GM23338 (cell line): Measurements from ENCODE around the gene SH3PXD2B. TPM values are rescaled to one million over a fixed set of nuclear protein-coding genes. Genes with fewer than 3 reads are reported as not detected.

Experiments used
- ATAC-seq: fragments of 200-7000 bp; cut with Tn5 transposase; 3 replicates; pipeline ENCODE4 v1.9.1; 2020
- DNase-seq: peaks from one replicate; pipeline ENCODE4 v3.0.0-alpha.2; 2015; ENCODE audit warnings: low spot score
- H2AFZ ChIP-seq: fragments of 200-600 bp; sonication (generic); 2 replicates; pipeline ENCODE4 v1.8.0; 2016; ENCODE audit warnings: antibody characterized with exemption, mild to moderate bottlenecking, moderate library complexity
- H3F3A ChIP-seq: fragments of 200-600 bp; sonication (generic); replicated peaks from 2 replicates; pipeline ENCODE4 v1.8.0; 2017; ENCODE audit warnings: antibody characterized with exemption, mixed run types, low read depth
- H3K27ac ChIP-seq: fragments of 200-600 bp; sonication (generic); 2 replicates; pipeline ENCODE4 v1.6.1; 2016; ENCODE audit warnings: low read depth
- H3K27me3 ChIP-seq: fragments of 200-600 bp; sonication (generic); 2 replicates; pipeline ENCODE4 v1.8.0; 2016; ENCODE audit warnings: mild to moderate bottlenecking, mixed run types, moderate library complexity; ENCODE audit not compliant: insufficient read depth
- H3K36me3 ChIP-seq: fragments of 200-600 bp; sonication (generic); 2 replicates; pipeline ENCODE4 v1.8.0; 2016; ENCODE audit warnings: mild to moderate bottlenecking; ENCODE audit not compliant: insufficient read depth
- H3K4me1 ChIP-seq: fragments of 200-600 bp; sonication (generic); 2 replicates; pipeline ENCODE4 v1.8.0; 2016; ENCODE audit warnings: mild to moderate bottlenecking, moderate library complexity; ENCODE audit not compliant: insufficient read depth
- H3K4me2 ChIP-seq: fragments of 200-600 bp; sonication (generic); 2 replicates; pipeline ENCODE4 v1.7.1; 2017; ENCODE audit warnings: mixed run types
- H3K4me3 ChIP-seq: fragments of 200-600 bp; sonication (generic); 2 replicates; pipeline ENCODE4 v1.6.1; 2016; ENCODE audit warnings: mixed run types
- H3K79me2 ChIP-seq: fragments of 200-600 bp; sonication (generic); replicated peaks from 2 replicates; pipeline ENCODE4 v1.8.0; 2017; ENCODE audit warnings: mild to moderate bottlenecking; ENCODE audit not compliant: insufficient read depth
- H3K9me2 ChIP-seq: fragments of 200-600 bp; sonication (generic); 2 replicates; pipeline ENCODE4 v1.8.0; 2017; ENCODE audit not compliant: insufficient read depth
- H4K20me1 ChIP-seq: fragments of 200-600 bp; sonication (generic); replicated peaks from 2 replicates; pipeline ENCODE4 v1.8.0; 2017; ENCODE audit warnings: mild to moderate bottlenecking; ENCODE audit not compliant: insufficient read depth
- H3K27ac Mint-ChIP-seq: 2 replicates; pipeline ENCODE4 v1.8.0; 2020; ENCODE audit warnings: inconsistent platforms, mild to moderate bottlenecking, moderate library complexity, mixed read lengths
- H3K27me3 Mint-ChIP-seq: 3 replicates; pipeline ENCODE4 v1.8.0; 2022; ENCODE audit warnings: low read depth, mild to moderate bottlenecking, moderate library complexity, mixed read lengths, inconsistent platforms; ENCODE audit not compliant: insufficient read depth, poor library complexity
- H3K36me3 Mint-ChIP-seq: 3 replicates; pipeline ENCODE4 v1.8.0; 2021; ENCODE audit warnings: low read depth, mild to moderate bottlenecking, inconsistent platforms, moderate library complexity, mixed read lengths
- H3K4me1 Mint-ChIP-seq: 3 replicates; pipeline ENCODE4 v1.8.0; 2020; ENCODE audit warnings: mild to moderate bottlenecking, inconsistent platforms, mixed read lengths
- H3K4me3 Mint-ChIP-seq: 3 replicates; pipeline ENCODE4 v1.8.0; 2021; ENCODE audit warnings: moderate library complexity, mild to moderate bottlenecking, inconsistent platforms, mixed read lengths
- H3K9me3 Mint-ChIP-seq: 3 replicates; pipeline ENCODE4 v1.8.0; 2020; ENCODE audit warnings: moderate library complexity, mild to moderate bottlenecking, inconsistent platforms, mixed read lengths
- CREB1 ChIP-seq: fragments of 250-450 bp; sonication (Bioruptor Pico); IDR thresholded peaks from 2 replicates; pipeline ENCODE4 v1.5.0; 2020; ENCODE audit warnings: low read depth, mild to moderate bottlenecking, moderate library complexity
- EZH2 ChIP-seq: fragments of 200-600 bp; sonication (generic); IDR thresholded peaks from one replicate; pipeline ENCODE4 v1.8.0; 2017; ENCODE audit warnings: antibody characterized with exemption, mild to moderate bottlenecking, low read depth; ENCODE audit not compliant: unreplicated experiment
- EZH2phosphoT487 ChIP-seq: fragments of 200-600 bp; sonication (generic); IDR thresholded peaks from one replicate; pipeline ENCODE4 v1.8.1; 2018; ENCODE audit warnings: antibody characterized with exemption; ENCODE audit not compliant: unreplicated experiment
- JUNB ChIP-seq: IDR thresholded peaks from one replicate; pipeline ENCODE4 v1.6.1; 2016; ENCODE audit warnings: antibody characterized with exemption; ENCODE audit not compliant: unreplicated experiment
- NANOG ChIP-seq: IDR thresholded peaks from 2 replicates; pipeline ENCODE4 v1.6.1; 2016; ENCODE audit warnings: antibody characterized with exemption, borderline replicate concordance
- POLR2AphosphoS5 ChIP-seq: IDR thresholded peaks from 2 replicates; pipeline ENCODE4 v1.6.1; 2016; ENCODE audit warnings: antibody characterized with exemption, low read depth
- STAT1 ChIP-seq: IDR thresholded peaks from one replicate; pipeline ENCODE4 v1.6.1; 2016; ENCODE audit warnings: antibody characterized with exemption; ENCODE audit not compliant: unreplicated experiment
- ZNF114 ChIP-seq: fragments of 250-450 bp; sonication (Bioruptor Pico); IDR thresholded peaks from 2 replicates; pipeline ENCODE4 v1.5.0; 2020; ENCODE audit warnings: mild to moderate bottlenecking, moderate library complexity
- ZNF331 ChIP-seq: fragments of 250-450 bp; sonication (Bioruptor Pico); IDR thresholded peaks from 2 replicates; pipeline ENCODE4 v1.5.0; 2020; ENCODE audit warnings: low read depth, mild to moderate bottlenecking, moderate library complexity
- polyA plus RNA-seq: library from polyadenylated mRNA; unstranded; fragments of >200 nt; fragmentation: Nextera tagmentation; extraction: Ambion mirVana; gene quantifications from 2 replicates; pipeline ENCODE4 v1.2.1, GENCODE V29; 2016
- total RNA-seq: library from RNA; depleted of rRNA; stranded (reverse); fragments of >200 nt; shearing (Covaris generic); gene quantifications from 2 replicates; pipeline ENCODE4 v1.2.3, GENCODE V29; 2014
- TF ChIP-seq, protein P1 (sequence below): IDR thresholded peaks from 2 replicates; pipeline ENCODE4 v1.6.1; 2016; ENCODE audit warnings: antibody characterized with exemption
- TF ChIP-seq, protein P2 (sequence below): fragments of 250-450 bp; sonication (Bioruptor Pico); IDR thresholded peaks from 2 replicates; pipeline ENCODE4 v1.5.0; 2020; ENCODE audit warnings: mild to moderate bottlenecking, moderate library complexity
- TF ChIP-seq, protein P3 (sequence below): IDR thresholded peaks from one replicate; pipeline ENCODE4 v1.6.1; 2018; ENCODE audit warnings: antibody characterized with exemption; ENCODE audit not compliant: unreplicated experiment
- TF ChIP-seq, protein P4 (sequence below), 2 experiments: fragments of 200-600 bp in 1 of 2; sonication (generic) in 1 of 2; conservative IDR thresholded peaks; 2 replicates each; pipeline versions ENCODE4 v1.5.1 to v1.6.1; 2016 to 2017; ENCODE audit warnings: antibody characterized with exemption in 2 of 2, low read depth in 2 of 2, mild to moderate bottlenecking in 2 of 2, moderate library complexity in 1 of 2

The SH3PXD2B gene
- total and polyA plus RNA-seq, 2 experiments from 2014 or later: 40.2 to 52.5 TPM

DNA sequence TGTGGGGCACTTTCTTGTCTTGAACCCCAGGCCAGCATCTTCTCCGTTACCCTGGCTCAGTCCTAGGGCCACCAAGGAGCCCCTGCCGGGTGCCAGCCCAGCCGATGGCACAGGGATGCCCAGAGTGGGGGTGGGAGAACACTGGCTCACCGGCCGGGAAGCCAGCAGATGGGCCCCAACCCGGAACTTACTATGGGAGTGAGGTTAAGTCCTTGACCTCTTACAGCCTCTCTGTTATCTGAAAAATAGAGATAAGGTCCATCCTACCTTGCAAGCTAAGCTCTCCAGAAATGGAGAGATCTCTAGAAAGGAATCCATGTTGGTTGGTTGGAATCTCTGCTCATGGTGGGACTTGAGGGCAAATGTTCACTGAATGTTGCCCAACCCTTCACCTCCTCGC, 20.8 kb downstream of the SH3PXD2B start:
- Mint-ChIP-seq H3K9me3 (no peaks in the 10 kb centered on the region), H3K36me3 (peaks cover 3% of the 10 kb centered on the region; the same call in 1 of the 3 replicates), H3K27ac (no peak overlapping the region), H3K27me3 (peaks cover 5% of the 10 kb centered on the region), H3K4me1 (0 out of 3 replicates have a peak, but pooled peaks cover 3% of the 10 kb centered on the region), H3K4me3 (no peak overlapping the region)
- H3K27me3 ChIP-seq: no peaks in the 10 kb centered on the region
- no peaks in the 10 kb centered on the region for H3K36me3 ChIP-seq
- H3K4me3 ChIP-seq: no peak overlapping the region
- ATAC-seq (no peak), DNase-seq (no peak)
- H3K9me2 ChIP-seq: no peaks in the 10 kb centered on the region
- H3K4me2 ChIP-seq: no peak overlapping the region
- H2AFZ ChIP-seq: no peak overlapping the region
- no peaks in the 10 kb centered on the region for H3K4me1 ChIP-seq
- H3K79me2 ChIP-seq: peaks cover 46% of the 10 kb centered on the region
- H3F3A ChIP-seq: no peaks in the 10 kb centered on the region
- H4K20me1 ChIP-seq: peaks cover 36% of the 10 kb centered on the region
- no peak for TF ChIP-seq EZH2phosphoT487
- TF ChIP-seq, protein P1, sequence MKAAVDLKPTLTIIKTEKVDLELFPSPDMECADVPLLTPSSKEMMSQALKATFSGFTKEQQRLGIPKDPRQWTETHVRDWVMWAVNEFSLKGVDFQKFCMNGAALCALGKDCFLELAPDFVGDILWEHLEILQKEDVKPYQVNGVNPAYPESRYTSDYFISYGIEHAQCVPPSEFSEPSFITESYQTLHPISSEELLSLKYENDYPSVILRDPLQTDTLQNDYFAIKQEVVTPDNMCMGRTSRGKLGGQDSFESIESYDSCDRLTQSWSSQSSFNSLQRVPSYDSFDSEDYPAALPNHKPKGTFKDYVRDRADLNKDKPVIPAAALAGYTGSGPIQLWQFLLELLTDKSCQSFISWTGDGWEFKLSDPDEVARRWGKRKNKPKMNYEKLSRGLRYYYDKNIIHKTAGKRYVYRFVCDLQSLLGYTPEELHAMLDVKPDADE: no peak
- TF ChIP-seq STAT1: no peak
- no peak for TF ChIP-seq ZNF114 (CRISPR knock-in tag)
- TF ChIP-seq, protein P2, sequence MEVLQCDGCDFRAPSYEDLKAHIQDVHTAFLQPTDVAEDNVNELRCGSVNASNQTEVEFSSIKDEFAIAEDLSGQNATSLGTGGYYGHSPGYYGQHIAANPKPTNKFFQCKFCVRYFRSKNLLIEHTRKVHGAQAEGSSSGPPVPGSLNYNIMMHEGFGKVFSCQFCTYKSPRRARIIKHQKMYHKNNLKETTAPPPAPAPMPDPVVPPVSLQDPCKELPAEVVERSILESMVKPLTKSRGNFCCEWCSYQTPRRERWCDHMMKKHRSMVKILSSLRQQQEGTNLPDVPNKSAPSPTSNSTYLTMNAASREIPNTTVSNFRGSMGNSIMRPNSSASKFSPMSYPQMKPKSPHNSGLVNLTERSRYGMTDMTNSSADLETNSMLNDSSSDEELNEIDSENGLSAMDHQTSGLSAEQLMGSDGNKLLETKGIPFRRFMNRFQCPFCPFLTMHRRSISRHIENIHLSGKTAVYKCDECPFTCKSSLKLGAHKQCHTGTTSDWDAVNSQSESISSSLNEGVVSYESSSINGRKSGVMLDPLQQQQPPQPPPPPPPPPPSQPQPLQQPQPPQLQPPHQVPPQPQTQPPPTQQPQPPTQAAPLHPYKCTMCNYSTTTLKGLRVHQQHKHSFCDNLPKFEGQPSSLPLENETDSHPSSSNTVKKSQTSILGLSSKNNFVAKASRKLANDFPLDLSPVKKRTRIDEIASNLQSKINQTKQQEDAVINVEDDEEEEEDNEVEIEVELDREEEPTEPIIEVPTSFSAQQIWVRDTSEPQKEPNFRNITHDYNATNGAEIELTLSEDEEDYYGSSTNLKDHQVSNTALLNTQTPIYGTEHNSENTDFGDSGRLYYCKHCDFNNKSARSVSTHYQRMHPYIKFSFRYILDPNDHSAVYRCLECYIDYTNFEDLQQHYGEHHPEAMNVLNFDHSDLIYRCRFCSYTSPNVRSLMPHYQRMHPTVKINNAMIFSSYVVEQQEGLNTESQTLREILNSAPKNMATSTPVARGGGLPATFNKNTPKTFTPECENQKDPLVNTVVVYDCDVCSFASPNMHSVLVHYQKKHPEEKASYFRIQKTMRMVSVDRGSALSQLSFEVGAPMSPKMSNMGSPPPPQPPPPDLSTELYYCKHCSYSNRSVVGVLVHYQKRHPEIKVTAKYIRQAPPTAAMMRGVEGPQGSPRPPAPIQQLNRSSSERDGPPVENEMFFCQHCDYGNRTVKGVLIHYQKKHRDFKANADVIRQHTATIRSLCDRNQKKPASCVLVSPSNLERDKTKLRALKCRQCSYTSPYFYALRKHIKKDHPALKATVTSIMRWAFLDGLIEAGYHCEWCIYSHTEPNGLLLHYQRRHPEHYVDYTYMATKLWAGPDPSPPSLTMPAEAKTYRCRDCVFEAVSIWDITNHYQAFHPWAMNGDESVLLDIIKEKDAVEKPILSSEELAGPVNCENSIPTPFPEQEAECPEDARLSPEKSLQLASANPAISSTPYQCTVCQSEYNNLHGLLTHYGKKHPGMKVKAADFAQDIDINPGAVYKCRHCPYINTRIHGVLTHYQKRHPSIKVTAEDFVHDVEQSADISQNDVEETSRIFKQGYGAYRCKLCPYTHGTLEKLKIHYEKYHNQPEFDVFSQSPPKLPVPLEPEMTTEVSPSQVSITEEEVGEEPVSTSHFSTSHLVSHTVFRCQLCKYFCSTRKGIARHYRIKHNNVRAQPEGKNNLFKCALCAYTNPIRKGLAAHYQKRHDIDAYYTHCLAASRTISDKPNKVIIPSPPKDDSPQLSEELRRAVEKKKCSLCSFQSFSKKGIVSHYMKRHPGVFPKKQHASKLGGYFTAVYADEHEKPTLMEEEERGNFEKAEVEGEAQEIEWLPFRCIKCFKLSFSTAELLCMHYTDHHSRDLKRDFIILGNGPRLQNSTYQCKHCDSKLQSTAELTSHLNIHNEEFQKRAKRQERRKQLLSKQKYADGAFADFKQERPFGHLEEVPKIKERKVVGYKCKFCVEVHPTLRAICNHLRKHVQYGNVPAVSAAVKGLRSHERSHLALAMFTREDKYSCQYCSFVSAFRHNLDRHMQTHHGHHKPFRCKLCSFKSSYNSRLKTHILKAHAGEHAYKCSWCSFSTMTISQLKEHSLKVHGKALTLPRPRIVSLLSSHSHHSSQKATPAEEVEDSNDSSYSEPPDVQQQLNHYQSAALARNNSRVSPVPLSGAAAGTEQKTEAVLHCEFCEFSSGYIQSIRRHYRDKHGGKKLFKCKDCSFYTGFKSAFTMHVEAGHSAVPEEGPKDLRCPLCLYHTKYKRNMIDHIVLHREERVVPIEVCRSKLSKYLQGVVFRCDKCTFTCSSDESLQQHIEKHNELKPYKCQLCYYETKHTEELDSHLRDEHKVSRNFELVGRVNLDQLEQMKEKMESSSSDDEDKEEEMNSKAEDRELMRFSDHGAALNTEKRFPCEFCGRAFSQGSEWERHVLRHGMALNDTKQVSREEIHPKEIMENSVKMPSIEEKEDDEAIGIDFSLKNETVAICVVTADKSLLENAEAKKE (CRISPR knock-in tag): no peak
- no peak for TF ChIP-seq EZH2
- TF ChIP-seq POLR2AphosphoS5: no peak
- TF ChIP-seq, protein P3, sequence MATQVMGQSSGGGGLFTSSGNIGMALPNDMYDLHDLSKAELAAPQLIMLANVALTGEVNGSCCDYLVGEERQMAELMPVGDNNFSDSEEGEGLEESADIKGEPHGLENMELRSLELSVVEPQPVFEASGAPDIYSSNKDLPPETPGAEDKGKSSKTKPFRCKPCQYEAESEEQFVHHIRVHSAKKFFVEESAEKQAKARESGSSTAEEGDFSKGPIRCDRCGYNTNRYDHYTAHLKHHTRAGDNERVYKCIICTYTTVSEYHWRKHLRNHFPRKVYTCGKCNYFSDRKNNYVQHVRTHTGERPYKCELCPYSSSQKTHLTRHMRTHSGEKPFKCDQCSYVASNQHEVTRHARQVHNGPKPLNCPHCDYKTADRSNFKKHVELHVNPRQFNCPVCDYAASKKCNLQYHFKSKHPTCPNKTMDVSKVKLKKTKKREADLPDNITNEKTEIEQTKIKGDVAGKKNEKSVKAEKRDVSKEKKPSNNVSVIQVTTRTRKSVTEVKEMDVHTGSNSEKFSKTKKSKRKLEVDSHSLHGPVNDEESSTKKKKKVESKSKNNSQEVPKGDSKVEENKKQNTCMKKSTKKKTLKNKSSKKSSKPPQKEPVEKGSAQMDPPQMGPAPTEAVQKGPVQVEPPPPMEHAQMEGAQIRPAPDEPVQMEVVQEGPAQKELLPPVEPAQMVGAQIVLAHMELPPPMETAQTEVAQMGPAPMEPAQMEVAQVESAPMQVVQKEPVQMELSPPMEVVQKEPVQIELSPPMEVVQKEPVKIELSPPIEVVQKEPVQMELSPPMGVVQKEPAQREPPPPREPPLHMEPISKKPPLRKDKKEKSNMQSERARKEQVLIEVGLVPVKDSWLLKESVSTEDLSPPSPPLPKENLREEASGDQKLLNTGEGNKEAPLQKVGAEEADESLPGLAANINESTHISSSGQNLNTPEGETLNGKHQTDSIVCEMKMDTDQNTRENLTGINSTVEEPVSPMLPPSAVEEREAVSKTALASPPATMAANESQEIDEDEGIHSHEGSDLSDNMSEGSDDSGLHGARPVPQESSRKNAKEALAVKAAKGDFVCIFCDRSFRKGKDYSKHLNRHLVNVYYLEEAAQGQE: no peak
- TF ChIP-seq, protein P4, sequence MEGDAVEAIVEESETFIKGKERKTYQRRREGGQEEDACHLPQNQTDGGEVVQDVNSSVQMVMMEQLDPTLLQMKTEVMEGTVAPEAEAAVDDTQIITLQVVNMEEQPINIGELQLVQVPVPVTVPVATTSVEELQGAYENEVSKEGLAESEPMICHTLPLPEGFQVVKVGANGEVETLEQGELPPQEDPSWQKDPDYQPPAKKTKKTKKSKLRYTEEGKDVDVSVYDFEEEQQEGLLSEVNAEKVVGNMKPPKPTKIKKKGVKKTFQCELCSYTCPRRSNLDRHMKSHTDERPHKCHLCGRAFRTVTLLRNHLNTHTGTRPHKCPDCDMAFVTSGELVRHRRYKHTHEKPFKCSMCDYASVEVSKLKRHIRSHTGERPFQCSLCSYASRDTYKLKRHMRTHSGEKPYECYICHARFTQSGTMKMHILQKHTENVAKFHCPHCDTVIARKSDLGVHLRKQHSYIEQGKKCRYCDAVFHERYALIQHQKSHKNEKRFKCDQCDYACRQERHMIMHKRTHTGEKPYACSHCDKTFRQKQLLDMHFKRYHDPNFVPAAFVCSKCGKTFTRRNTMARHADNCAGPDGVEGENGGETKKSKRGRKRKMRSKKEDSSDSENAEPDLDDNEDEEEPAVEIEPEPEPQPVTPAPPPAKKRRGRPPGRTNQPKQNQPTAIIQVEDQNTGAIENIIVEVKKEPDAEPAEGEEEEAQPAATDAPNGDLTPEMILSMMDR (conservative IDR thresholded peaks at IDR 0.05; ENCODE audit: low read depth in 2 of 2): no peak
- TF ChIP-seq ZNF331 (CRISPR knock-in tag): no peak
- TF ChIP-seq CREB1 (CRISPR knock-in tag): no peak
- TF ChIP-seq NANOG: no peak
- no peak for TF ChIP-seq JUNB
- no peak overlapping the region for H3K27ac ChIP-seq
